HepG2 (cell line): Measurements from ENCODE around the gene ZNF621. TPM values are rescaled to one million over a fixed set of nuclear protein-coding genes. Genes with fewer than 3 reads are reported as not detected.

ENCODE experiments used
- BRD4 ChIP-seq: sonication (generic); formaldehyde crosslinking; IDR thresholded peaks from 2 replicates; pipeline ENCODE4 v1.4.0; 2020; ENCODE audit warnings: missing genetic modification reagents
- CREM ChIP-seq, 2 experiments: sonication (generic) in 1 of 2; formaldehyde crosslinking in 1 of 2; IDR thresholded peaks; 2 replicates each; pipeline versions ENCODE4 v1.4.0 to v1.6.1; 2016 to 2020; ENCODE audit warnings: antibody characterized with exemption in 1 of 2, mild to moderate bottlenecking in 1 of 2, missing genetic modification reagents in 1 of 2
- ERF ChIP-seq: IDR thresholded peaks from 2 replicates; pipeline ENCODE4 v1.6.1; 2018; ENCODE audit warnings: missing biosample characterization, missing genetic modification reagents
- IRX3 ChIP-seq: sonication (generic); formaldehyde crosslinking; IDR thresholded peaks from 2 replicates; pipeline ENCODE4 v1.8.1; 2023; ENCODE audit warnings: mild to moderate bottlenecking, low read depth, missing genetic modification reagents, borderline replicate concordance
- NFKBIZ ChIP-seq: IDR thresholded peaks from 2 replicates; pipeline ENCODE4 v1.6.1; 2018; ENCODE audit warnings: missing genetic modification reagents, missing compliant biosample characterization
- NRL ChIP-seq: sonication (generic); formaldehyde crosslinking; IDR thresholded peaks from 2 replicates; pipeline ENCODE4 v1.5.0; 2020; ENCODE audit warnings: missing genetic modification reagents, mild to moderate bottlenecking, moderate library complexity, borderline replicate concordance
- POLR2AphosphoS5 ChIP-seq: IDR thresholded peaks from 2 replicates; pipeline ENCODE4 v1.6.1; 2012; ENCODE audit warnings: low read depth, low read length
- SCMH1 ChIP-seq: sonication (generic); formaldehyde crosslinking; IDR thresholded peaks from 2 replicates; pipeline ENCODE4 v1.9.0; 2021; ENCODE audit warnings: missing genetic modification reagents, mild to moderate bottlenecking, borderline replicate concordance
- SOX13 ChIP-seq, 3 experiments: fragments of 450-650 bp in 1 of 3; sonication (generic) in 1 of 3; formaldehyde crosslinking in 1 of 3; IDR thresholded peaks in 2 of 3; conservative IDR thresholded peaks in 1 of 3; 2 replicates each; pipeline versions ENCODE4 v1.5.0 to v1.6.1; 2016 to 2020; ENCODE audit warnings: antibody characterized with exemption in 1 of 3, mild to moderate bottlenecking in 1 of 3, missing compliant biosample characterization in 1 of 3, missing genetic modification reagents in 1 of 3, moderate library complexity in 1 of 3
- TFDP2 ChIP-seq: sonication (generic); formaldehyde crosslinking; IDR thresholded peaks from 2 replicates; pipeline ENCODE4 v1.4.0; 2020; ENCODE audit warnings: missing genetic modification reagents
- TOE1 ChIP-seq: sonication (generic); formaldehyde crosslinking; IDR thresholded peaks from 2 replicates; pipeline ENCODE4 v1.4.0; 2020; ENCODE audit warnings: mild to moderate bottlenecking, missing genetic modification reagents
- TSC22D2 ChIP-seq: sonication (generic); formaldehyde crosslinking; IDR thresholded peaks from 2 replicates; pipeline ENCODE4 v1.5.1; 2020; ENCODE audit warnings: missing genetic modification reagents, mild to moderate bottlenecking, borderline replicate concordance
- ZBTB20 ChIP-seq: sonication (generic); formaldehyde crosslinking; IDR thresholded peaks from 2 replicates; pipeline ENCODE4 v1.8.1; 2023; ENCODE audit warnings: missing genetic modification reagents, low read depth, mild to moderate bottlenecking, borderline replicate concordance
- ZFP36L1 ChIP-seq: sonication (generic); formaldehyde crosslinking; IDR thresholded peaks from 2 replicates; pipeline ENCODE4 v1.8.0; 2022; ENCODE audit warnings: mild to moderate bottlenecking, missing genetic modification reagents, moderate library complexity
- ZNF101 ChIP-seq: sonication (generic); formaldehyde crosslinking; IDR thresholded peaks from 2 replicates; pipeline ENCODE4 v1.4.0; 2020; ENCODE audit warnings: mild to moderate bottlenecking, low read depth, missing genetic modification reagents, borderline replicate concordance
- ZNF547 ChIP-seq: sonication (generic); formaldehyde crosslinking; IDR thresholded peaks from 2 replicates; pipeline ENCODE4 v1.5.1; 2020; ENCODE audit warnings: mild to moderate bottlenecking, missing genetic modification reagents
- ZNF670 ChIP-seq: sonication (generic); formaldehyde crosslinking; IDR thresholded peaks from 2 replicates; pipeline ENCODE4 v1.8.0; 2022; ENCODE audit warnings: mild to moderate bottlenecking, missing genetic modification reagents, borderline replicate concordance
- ZNF687 ChIP-seq: sonication (generic); formaldehyde crosslinking; IDR thresholded peaks from 2 replicates; pipeline ENCODE4 v1.5.1; 2020; ENCODE audit warnings: mild to moderate bottlenecking, missing genetic modification reagents, moderate library complexity
- ZNF761 ChIP-seq: sonication (generic); formaldehyde crosslinking; conservative IDR thresholded peaks from 2 replicates; pipeline ENCODE4 v1.4.0; 2020; ENCODE audit warnings: mild to moderate bottlenecking, missing genetic modification reagents
- ZNF781 ChIP-seq: sonication (generic); formaldehyde crosslinking; IDR thresholded peaks from 2 replicates; pipeline ENCODE4 v1.5.1; 2020; ENCODE audit warnings: borderline replicate concordance, mild to moderate bottlenecking, missing genetic modification reagents; ENCODE audit errors: not compliant biosample characterization
- ZNF792 ChIP-seq: IDR thresholded peaks from 2 replicates; pipeline ENCODE4 v1.6.1; 2016
- ZNF839 ChIP-seq: sonication (generic); formaldehyde crosslinking; IDR thresholded peaks from 2 replicates; pipeline ENCODE4 v1.4.0; 2020; ENCODE audit warnings: missing genetic modification reagents, mild to moderate bottlenecking, borderline replicate concordance
- polyA plus RNA-seq, 8 experiments: library from polyadenylated mRNA; depleted of rRNA in 3 of 8; stranded (reverse) in 7 of 8; unstranded in 1 of 8; fragments of >200 nt; fragmentation: Illumina TruSeq in 4 of 8; extraction: Trizol in 4 of 8; gene quantifications; 2 replicates each; pipeline versions ENCODE4 v1.2.1 to v1.2.3, GENCODE V29; 2011 to 2016; ENCODE audit warnings: low read depth in 4 of 8, missing spikeins in 1 of 8, mixed read lengths in 1 of 8; ENCODE audit not compliant: insufficient read depth in 1 of 8
- total RNA-seq, 5 experiments: library from RNA; depleted of rRNA; stranded (reverse); fragments of >200 nt; fragmentation: Illumina TruSeq; extraction: Trizol; gene quantifications; 2 replicates each; pipeline ENCODE4 v1.2.3, GENCODE V29; 2016; ENCODE audit warnings: low read depth in 1 of 5

Gene ZNF621
- total and polyA plus RNA-seq, 2 of the 13 experiments (the other 11 are each of a cell fraction or from before 2014, with no cell fraction given): 13.2 to 14.9 TPM

GRCh38 chr3:40505599-40506462 is 18.9 kb upstream of the ZNF621 start, which contains the start of gene ZNF620 (continued):
- TF ChIP-seq ZNF687 (CRISPR knock-in tag) (peak; percentile 92), TOE1 (CRISPR knock-in tag) (0 out of 2 replicates have a peak, but pooled peaks have one; percentile 48), ZBTB20 (peak; percentile 52; the same call in 1 of the 2 replicates), CREM (IDR thresholded peaks at IDR 0.05) (peak; percentile 87), CREM (CRISPR knock-in tag; IDR thresholded peaks at IDR 0.05) (no peak), BRD4 (CRISPR knock-in tag) (no peak), ZNF670 (CRISPR knock-in tag) (0 out of 2 replicates have a peak, but pooled peaks have one; percentile 52), ZNF839 (CRISPR knock-in tag) (0 out of 2 replicates have a peak, but pooled peaks have one; percentile 59), ZNF547 (CRISPR knock-in tag) (peak; percentile 28; the same call in 1 of the 2 replicates), IRX3 (CRISPR knock-in tag) (0 out of 2 replicates have a peak, but pooled peaks have one; percentile 35), TFDP2 (CRISPR knock-in tag) (peak; percentile 82), NFKBIZ (0 out of 2 replicates have a peak, but pooled peaks have one; percentile 60), ZNF792 (CRISPR knock-in tag) (peak; percentile 46; the same call in 1 of the 2 replicates), ERF (CRISPR knock-in tag) (peak; percentile 35), POLR2AphosphoS5 (peak; percentile 79), ZFP36L1 (CRISPR knock-in tag) (no peak), ZNF101 (no peak), ZNF761 (CRISPR knock-in tag) (0 out of 2 replicates have a peak, but pooled peaks have one; percentile 46), NRL (CRISPR knock-in tag) (peak; percentile 80; the same call in 1 of the 2 replicates), TSC22D2 (CRISPR knock-in tag) (peak; percentile 79; the same call in 1 of the 2 replicates), SOX13 (IDR thresholded peaks at IDR 0.05) (no peak), SOX13 (CRISPR knock-in tag; conservative IDR thresholded peaks at IDR 0.05 in 1 of 2, IDR thresholded peaks at IDR 0.05 in 1 of 2) (no peak), ZNF781 (CRISPR knock-in tag) (peak; percentile 73), SCMH1 (CRISPR knock-in tag) (no peak)
